RWPE1 (cell line): ENCODE measurements around the gene PLPPR5.
"Not testable (repeated sequence)": the region's sequence is repeated elsewhere in the genome, so short reads cannot be mapped to it uniquely, and the experiment has no call there.

Experiments
- CTCF ChIA-PET: fragments of 350-600 bp; sonication (Branson Sonifier 250); formaldehyde crosslinking; extraction: SDS; loops from one replicate; lab custom pipeline; 2021; lab: Yijun Ruan, JAX
- POLR2A ChIA-PET: fragments of 400-600 bp; formaldehyde crosslinking; extraction: SDS; loops from one replicate; lab custom pipeline; 2020; ENCODE audit warnings: antibody characterized with exemption; ENCODE audit not compliant: low non-redundant PET; lab: Yijun Ruan, JAX
- DNase-seq: peaks from one replicate; pipeline ENCODE4 v3.0.0; 2012; ENCODE audit warnings: low spot score
- H3K27ac ChIP-seq: fragments of 450-650 bp; 2 replicates; pipeline ENCODE4 v1.5.1; 2017
- TF ChIP-seq, protein P1 (sequence below): fragments of 450-650 bp; conservative IDR thresholded peaks from 2 replicates; pipeline ENCODE4 v1.5.1; 2017; ENCODE audit warnings: low read depth, mild to moderate bottlenecking

Gene PLPPR5

DNA sequence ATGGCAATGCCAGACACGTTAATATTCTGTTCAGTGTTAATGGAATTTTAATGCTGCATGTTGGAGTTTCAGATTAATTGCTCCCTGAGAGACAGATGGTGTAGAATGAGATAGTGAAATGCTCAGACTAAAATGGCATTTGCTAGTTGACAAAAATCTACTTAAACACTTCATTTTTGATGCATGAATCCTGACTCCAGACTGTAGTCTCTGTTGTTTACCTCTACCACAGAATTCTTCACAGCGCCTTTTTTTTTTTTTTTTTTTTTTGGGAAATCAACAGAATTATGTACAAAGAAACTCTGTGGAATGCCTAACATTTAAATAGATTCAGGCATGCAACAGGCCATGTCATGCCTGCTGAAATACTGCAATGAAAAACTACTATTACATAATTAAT lies 111.3 kb downstream of the PLPPR5 start:
- TF ChIP-seq, protein P1, sequence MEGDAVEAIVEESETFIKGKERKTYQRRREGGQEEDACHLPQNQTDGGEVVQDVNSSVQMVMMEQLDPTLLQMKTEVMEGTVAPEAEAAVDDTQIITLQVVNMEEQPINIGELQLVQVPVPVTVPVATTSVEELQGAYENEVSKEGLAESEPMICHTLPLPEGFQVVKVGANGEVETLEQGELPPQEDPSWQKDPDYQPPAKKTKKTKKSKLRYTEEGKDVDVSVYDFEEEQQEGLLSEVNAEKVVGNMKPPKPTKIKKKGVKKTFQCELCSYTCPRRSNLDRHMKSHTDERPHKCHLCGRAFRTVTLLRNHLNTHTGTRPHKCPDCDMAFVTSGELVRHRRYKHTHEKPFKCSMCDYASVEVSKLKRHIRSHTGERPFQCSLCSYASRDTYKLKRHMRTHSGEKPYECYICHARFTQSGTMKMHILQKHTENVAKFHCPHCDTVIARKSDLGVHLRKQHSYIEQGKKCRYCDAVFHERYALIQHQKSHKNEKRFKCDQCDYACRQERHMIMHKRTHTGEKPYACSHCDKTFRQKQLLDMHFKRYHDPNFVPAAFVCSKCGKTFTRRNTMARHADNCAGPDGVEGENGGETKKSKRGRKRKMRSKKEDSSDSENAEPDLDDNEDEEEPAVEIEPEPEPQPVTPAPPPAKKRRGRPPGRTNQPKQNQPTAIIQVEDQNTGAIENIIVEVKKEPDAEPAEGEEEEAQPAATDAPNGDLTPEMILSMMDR, result no peak
- ChIA-PET POLR2A (no interaction called here), CTCF (no interaction called here)
- H3K27ac ChIP-seq, result no peak overlapping the region
- DNase-seq, result no peak

DNA sequence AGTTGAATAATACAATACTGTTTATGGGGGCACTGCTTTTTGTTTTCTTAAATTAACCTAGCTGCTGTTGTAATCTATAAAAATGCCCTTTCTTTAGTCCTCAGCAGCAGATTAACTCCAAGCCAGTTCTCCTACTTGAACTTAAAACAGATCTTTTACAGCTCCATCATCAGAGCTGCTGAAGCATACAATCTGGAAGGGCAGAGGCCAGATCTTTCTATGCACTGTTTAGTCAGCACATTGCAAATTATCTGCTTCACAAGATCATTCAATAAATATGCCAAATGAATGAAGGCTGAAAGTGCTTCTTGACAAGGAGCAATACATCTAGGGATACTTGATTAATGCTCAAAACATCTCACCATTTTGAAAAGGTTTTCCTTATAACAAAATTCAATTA lies 115.8 kb downstream of the PLPPR5 start:
- H3K27ac ChIP-seq, result no peak overlapping the region
- ChIA-PET CTCF (no interaction called here), POLR2A (no interaction called here)
- TF ChIP-seq, protein P1, result no peak
- DNase-seq, result no peak

DNA sequence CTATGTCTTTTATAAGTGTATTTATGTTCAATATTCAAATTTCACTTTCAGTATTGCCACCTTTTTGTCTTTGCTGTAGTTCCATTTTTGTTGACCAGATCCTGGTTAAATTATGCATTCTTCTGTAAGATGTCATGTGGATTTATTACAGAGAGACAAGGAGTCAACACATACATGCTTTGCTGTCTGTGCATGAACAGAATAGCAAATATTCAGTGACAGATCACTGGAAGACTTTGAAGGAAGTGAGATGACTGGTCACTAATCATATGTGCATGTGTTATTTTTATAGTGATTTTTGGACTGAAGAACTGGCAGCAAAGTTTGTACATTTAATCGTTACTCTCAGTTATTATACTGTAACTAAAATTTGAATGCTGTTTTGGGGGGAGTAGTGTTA lies 117.2 kb downstream of the PLPPR5 start:
- ChIA-PET POLR2A (interaction anchor here (0.5 kb wide), 1 partner anchor 415 kb away, joined by 3 read pairs; no protein-coding TSS in a partner anchor), CTCF (no interaction called here)
- no peak for DNase-seq
- TF ChIP-seq, protein P1, result no peak
- H3K27ac ChIP-seq, result no peak overlapping the region

DNA sequence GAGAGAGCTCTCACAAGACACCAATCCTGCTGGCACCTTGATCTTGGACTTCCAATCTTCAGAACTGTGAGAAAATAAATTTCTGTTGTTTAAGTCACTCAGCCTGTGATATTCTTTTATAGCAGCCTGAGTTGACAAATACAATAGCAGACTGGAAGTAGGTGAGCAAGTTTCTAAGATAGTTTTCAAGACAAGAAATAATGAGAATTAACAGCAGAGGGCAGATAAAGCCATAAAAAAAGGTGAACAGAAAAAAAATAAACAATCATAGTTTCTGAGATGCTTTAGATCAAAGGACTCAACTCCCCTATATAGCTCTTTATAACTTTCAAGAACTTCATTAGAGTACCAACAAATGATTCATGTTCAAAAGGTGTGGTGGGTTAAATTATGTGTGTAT lies 119.8 kb downstream of the PLPPR5 start:
- TF ChIP-seq, protein P1, result no peak
- POLR2A ChIA-PET, result no interaction called here
- no peak overlapping the region for H3K27ac ChIP-seq
- DNase-seq, result no peak
- CTCF ChIA-PET, result interaction anchor here (0.6 kb wide), 1 partner anchor 364 kb away, joined by 3 read pairs; no protein-coding TSS in a partner anchor

DNA sequence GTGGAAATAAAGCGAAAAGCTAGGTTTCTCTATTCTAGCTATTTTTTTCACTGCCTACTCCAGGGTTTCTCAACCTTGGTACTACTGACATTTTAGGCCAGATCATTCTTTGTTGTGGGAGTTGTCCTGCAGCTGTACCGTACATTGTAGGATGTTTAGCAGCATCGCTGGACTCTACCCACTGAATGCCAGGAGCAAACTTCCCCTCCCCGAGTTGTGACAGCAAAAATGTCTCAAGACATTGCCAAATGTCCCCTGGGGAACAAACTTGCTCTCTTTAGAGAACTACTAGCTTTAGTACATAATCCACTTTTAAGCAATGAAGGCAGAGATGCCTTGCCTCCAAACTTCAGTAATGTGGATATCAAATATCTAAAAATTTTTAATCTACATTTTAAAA lies 122.8 kb downstream of the PLPPR5 start:
- CTCF ChIA-PET, result no interaction called here
- POLR2A ChIA-PET, result no interaction called here
- H3K27ac ChIP-seq, result no peak overlapping the region
- no peak for DNase-seq
- TF ChIP-seq, protein P1, result no peak

DNA sequence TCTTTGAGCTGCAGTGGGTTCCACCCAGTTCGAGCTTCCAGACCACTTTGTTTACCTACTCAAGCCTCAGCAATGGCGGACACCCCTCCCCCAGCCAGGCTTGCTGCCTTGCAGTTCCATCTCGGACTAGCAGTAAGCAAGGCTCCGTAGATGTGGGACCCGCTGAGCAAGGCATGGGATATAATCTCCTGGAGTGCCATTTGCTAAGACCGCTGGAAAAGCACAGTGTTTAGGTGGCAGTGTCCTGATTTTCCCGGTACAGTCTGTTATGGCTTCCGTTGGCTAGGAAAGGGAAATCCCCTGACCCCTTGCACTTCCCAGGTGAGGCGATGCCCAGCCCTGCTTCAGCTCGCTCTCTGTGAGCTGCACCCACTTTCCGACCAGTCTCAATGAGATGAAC lies 123.4 kb downstream of the PLPPR5 start:
- POLR2A ChIA-PET, CTCF ChIA-PET, H3K27ac ChIP-seq, DNase-seq: not testable (repeated sequence)

DNA sequence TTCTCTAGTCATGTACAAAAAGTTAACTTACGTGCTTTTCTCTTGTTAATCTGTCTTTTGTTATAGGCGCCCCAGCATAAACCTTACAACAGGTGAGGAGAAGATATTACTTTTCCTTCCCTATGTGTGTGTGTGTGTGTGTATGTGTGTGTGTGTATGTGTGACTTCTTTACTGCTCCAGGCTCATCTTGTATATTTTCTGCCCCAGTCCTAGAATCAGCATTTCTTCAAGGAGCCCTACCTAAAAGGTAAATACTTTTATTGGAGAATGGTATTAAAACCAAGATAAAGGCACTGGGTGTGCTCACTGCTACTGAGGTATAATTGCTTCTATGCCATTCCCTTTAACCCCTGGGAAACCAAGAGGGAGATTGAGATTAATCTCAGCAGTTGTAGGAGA lies 129.8 kb downstream of the PLPPR5 start:
- DNase-seq, result no peak
- ChIA-PET CTCF (no interaction called here), POLR2A (no interaction called here)
- H3K27ac ChIP-seq, result no peak overlapping the region
- TF ChIP-seq, protein P1, result no peak
